ENCODE measurements around the gene BABAM2. TPM values are rescaled to one million over a fixed set of nuclear protein-coding genes. Genes with fewer than 3 reads are reported as not detected.

The BABAM2 gene
- total and polyA plus RNA-seq, 9 of the 15 experiments (the other 6 are each of a cell fraction or from before 2014, with no cell fraction given) = 10.9 to 37.4 (median 25.6) TPM

- TF ChIP-seq MTF1 (CRISPR knock-in tag; IDR thresholded peaks at IDR 0.05; ENCODE audit: borderline replicate concordance) = no peak
- no peak for TF ChIP-seq ZNF217 (CRISPR knock-in tag; IDR thresholded peaks at IDR 0.05)
- TF ChIP-seq CHD2 (IDR thresholded peaks at IDR 0.05; ENCODE audit: low read depth, low read length) = no peak
- peak; percentile 88 for TF ChIP-seq SMARCC2 (IDR thresholded peaks at IDR 0.05; ENCODE audit: low read depth)
- peak; percentile 94 for TF ChIP-seq NR4A1 (CRISPR knock-in tag; IDR thresholded peaks at IDR 0.05)
- 0 out of 2 replicates have a peak, but pooled peaks have one; percentile 79 for TF ChIP-seq NR4A1 (tag; IDR thresholded peaks at IDR 0.05)
- no peak for TF ChIP-seq RBM22 (IDR thresholded peaks at IDR 0.05; ENCODE audit: low read depth, low read length, poor library complexity, severe bottlenecking)
- TF ChIP-seq PHB (CRISPR knock-in tag; IDR thresholded peaks at IDR 0.05) = no peak
- TF ChIP-seq BMI1 (IDR thresholded peaks at IDR 0.05; ENCODE audit: low read length) = no peak
- no peak for TF ChIP-seq ZFP30 (CRISPR knock-in tag; IDR thresholded peaks at IDR 0.05; ENCODE audit: borderline replicate concordance)
- TF ChIP-seq ZBED1 (IDR thresholded peaks at IDR 0.05) = no peak
- TF ChIP-seq SMAD4 (CRISPR knock-in tag; conservative IDR thresholded peaks at IDR 0.05) = peak; percentile 80
- TF ChIP-seq ATF6 (CRISPR knock-in tag; IDR thresholded peaks at IDR 0.05) = no peak
- TF ChIP-seq, protein P1, sequence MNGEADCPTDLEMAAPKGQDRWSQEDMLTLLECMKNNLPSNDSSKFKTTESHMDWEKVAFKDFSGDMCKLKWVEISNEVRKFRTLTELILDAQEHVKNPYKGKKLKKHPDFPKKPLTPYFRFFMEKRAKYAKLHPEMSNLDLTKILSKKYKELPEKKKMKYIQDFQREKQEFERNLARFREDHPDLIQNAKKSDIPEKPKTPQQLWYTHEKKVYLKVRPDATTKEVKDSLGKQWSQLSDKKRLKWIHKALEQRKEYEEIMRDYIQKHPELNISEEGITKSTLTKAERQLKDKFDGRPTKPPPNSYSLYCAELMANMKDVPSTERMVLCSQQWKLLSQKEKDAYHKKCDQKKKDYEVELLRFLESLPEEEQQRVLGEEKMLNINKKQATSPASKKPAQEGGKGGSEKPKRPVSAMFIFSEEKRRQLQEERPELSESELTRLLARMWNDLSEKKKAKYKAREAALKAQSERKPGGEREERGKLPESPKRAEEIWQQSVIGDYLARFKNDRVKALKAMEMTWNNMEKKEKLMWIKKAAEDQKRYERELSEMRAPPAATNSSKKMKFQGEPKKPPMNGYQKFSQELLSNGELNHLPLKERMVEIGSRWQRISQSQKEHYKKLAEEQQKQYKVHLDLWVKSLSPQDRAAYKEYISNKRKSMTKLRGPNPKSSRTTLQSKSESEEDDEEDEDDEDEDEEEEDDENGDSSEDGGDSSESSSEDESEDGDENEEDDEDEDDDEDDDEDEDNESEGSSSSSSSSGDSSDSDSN (IDR thresholded peaks at IDR 0.05; ENCODE audit: borderline replicate concordance in 1 of 2, low read depth in 2 of 2, low read length in 2 of 2) = peak in 1 of 2 experiments; percentile 51; a peak in 1 of 4 replicates
- no peak for TF ChIP-seq ILF3 (IDR thresholded peaks at IDR 0.05; ENCODE audit: borderline replicate concordance)
- no peak for TF ChIP-seq PTBP1 (IDR thresholded peaks at IDR 0.05; ENCODE audit: low read depth, low read length)
- no peak for TF ChIP-seq FOXK1 (CRISPR knock-in tag; IDR thresholded peaks at IDR 0.05; ENCODE audit: borderline replicate concordance)
Observed at GRCh38 chr2:28366496-28367282, 476.2 kb downstream of the BABAM2 start (continued).
